HL-60 (cell line): ENCODE data around the gene EPB42.

Source experiments
- CTCF ChIP-seq: IDR thresholded peaks from one replicate; pipeline ENCODE4 v1.5.1; 2011; ENCODE audit warnings: low read length, control low read depth, inconsistent platforms; ENCODE audit not compliant: insufficient read depth
- POLR2AphosphoS5 ChIP-seq: IDR thresholded peaks from 2 replicates; pipeline ENCODE4 v1.6.1; 2012; ENCODE audit warnings: low read depth
- REST ChIP-seq: IDR thresholded peaks from 2 replicates; pipeline ENCODE4 v1.6.1; 2012; ENCODE audit warnings: low read depth; ENCODE audit not compliant: insufficient replicate concordance
- SPI1 ChIP-seq: IDR thresholded peaks from 2 replicates; pipeline ENCODE4 v1.6.1; 2012; ENCODE audit warnings: low read depth, mild to moderate bottlenecking, borderline replicate concordance

GRCh38 chr15:43185157-43186002 is 35.4 kb downstream of the EPB42 start, which contains the start of gene CCNDBP1:
- TF ChIP-seq CTCF (no peak), POLR2AphosphoS5 (peak; percentile 87; the same call in 1 of the 2 replicates), REST (peak; percentile 45), SPI1 (peak; percentile 11; the same call in 1 of the 2 replicates)
